Right cardiac atrium (tissue), 5 donors: Measurements from ENCODE around the gene OGFR. TPM values are rescaled to one million over a fixed set of nuclear protein-coding genes. Genes with fewer than 3 reads are reported as not detected.

Experiments
- ATAC-seq, 2 donors: fragments of 200-7000 bp; cut with Tn5 transposase; one replicate each; pipeline versions ENCODE4 v1.8.0 to v1.9.1; 2020; ENCODE audit warnings: moderate library complexity in 2 of 2, mild to moderate bottlenecking in 1 of 2
- DNase-seq, 3 donors: peaks; one replicate each; pipeline ENCODE4 v3.0.0-alpha.2; 2020
- H3K27ac ChIP-seq: one replicate; pipeline ENCODE4 v1.5.1; 2013; ENCODE audit warnings: mild to moderate bottlenecking, low read length, control low read depth, moderate library complexity
- H3K27me3 ChIP-seq: one replicate; pipeline ENCODE4 v1.6.1; 2013; ENCODE audit not compliant: control insufficient read depth, insufficient read depth
- H3K4me1 ChIP-seq: one replicate; pipeline ENCODE4 v1.6.1; 2013; ENCODE audit warnings: low read length; ENCODE audit not compliant: control insufficient read depth, insufficient read depth
- H3K4me3 ChIP-seq: one replicate; pipeline ENCODE4 v1.5.1; 2013; ENCODE audit warnings: low read length, control low read depth
- H3K9me3 ChIP-seq: one replicate; pipeline ENCODE4 v1.6.1; 2013; ENCODE audit warnings: low read length; ENCODE audit not compliant: control insufficient read depth
- WGBS: extraction: QIAGEN DNeasy Blood & Tissue Kit; methylation state at CpG from one replicate; pipeline ENCODE4 v1.1.7; 2013; 5-methylcytosine and 5-hydroxymethylcytosine counted together
- intact Hi-C, 4 donors: fragments of 100-400 bp; cut with DNase I; formaldehyde crosslinking; loops; one replicate each; pipeline versions ENCODE4 v1.11.0 to v1.14.0; 2022 to 2023
- polyA plus RNA-seq: library from polyadenylated mRNA; stranded (reverse); fragments of 200-250 nt; gene quantifications from one replicate; pipeline ENCODE4 v1.2.3, GENCODE V29; 2013
- total RNA-seq, 4 donors: library from RNA; stranded (reverse); fragmentation: NEBNext Ultra II Directional; extraction: Animal tissue kit (Norgen Biotek cat#: 25700); gene quantifications; one replicate each; pipeline ENCODE4 v1.2.1, GENCODE V29; 2021
- donor health status: healthy with polysubstance abuse.
- donor health status: DM: no; HTN: yes; CAD: no.
- donor health status: DM: no; HTN: no; CAD: no.
- donor health status: DM: no; HTN: yes; CAD: no; lungs with severe emphysema.
- donor health status: DM: yes; HTN: yes; CAD: no.

The OGFR gene
- total and polyA plus RNA-seq, 5 donors, result 21.0 to 29.6 (median 24.6) TPM

DNA sequence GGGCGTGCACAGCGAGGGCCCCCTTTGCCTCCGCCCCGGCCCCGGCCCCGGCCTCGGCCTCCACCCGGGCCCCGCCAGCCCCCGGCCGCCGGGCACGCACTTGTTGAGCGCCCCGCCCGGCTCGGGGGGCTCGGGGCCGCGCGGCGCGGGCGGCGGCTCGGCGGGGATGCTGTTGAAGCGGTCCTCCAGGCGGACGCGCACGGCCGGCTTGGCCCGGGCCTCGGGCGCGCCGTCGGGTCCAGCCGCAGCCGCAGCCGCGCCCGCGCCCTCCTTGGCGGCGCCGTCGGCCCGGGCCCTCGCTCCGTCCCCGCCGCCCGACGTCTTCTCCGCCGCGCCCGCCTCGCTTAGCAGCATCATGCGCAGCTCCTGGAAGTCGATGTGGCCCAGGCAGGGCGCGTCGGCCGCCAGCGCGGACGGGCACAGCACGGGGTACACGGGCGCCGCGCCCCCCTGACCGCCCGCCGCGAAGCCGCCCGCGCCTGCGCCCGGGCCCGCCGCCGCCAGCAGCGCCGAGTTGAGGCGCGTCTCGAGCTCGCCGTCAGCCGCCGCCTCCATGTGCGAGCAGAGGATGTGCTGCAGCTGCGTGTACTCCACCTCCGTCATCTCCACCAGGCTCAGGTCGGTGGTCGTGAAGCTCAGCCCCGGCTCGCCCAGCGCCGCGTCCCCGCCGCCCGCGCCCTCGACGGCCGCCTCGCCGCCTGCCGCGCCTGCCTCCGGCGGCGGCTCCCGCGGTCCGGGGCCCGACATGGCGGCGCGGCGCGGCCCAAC lies 56.5 kb downstream of the OGFR start:
- WGBS, result 1% methylated on average over 129 of the region's 129 CpGs
- Histone ChIP-seq H3K9me3 (no peaks in the 10 kb centered on the region), H3K4me3 (peak overlapping the region; percentile 78), H3K4me1 (peaks cover 2% of the 10 kb centered on the region), H3K27me3 (no peaks in the 10 kb centered on the region), H3K27ac (no peak overlapping the region)
- peak in 2 of 3 donors; percentile 70 to 73 for DNase-seq
- no peak for ATAC-seq
- intact Hi-C loops, result no loop called here

DNA sequence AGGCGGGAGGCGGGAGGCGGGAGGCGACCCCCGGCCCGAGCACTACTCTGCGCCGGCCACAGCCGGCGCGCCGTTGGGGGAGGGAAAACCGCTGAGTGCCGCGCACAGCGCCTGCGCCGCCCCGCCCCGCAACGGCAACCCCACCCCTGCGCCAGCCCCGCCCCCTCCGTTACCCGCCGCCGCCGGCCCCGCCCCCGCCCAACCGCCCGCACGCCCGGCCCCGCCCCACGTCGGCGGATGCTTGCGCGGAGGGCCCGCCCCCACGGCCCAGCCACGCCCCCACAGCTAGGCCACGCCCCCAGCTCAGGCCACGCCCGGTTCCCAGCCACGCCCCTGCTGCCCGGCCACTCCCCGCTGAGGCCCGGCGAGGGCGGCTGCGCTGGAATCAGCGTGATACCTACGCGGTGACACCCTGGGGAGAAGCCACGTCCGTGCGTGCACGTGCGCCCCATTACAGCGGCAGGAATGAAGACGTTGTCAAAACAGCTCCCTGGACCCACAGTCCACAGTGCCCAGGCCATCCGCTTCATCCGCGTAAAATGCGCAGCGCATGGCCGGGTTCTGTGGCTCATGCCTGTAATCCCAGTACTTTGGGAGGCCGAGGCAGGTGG lies 57.2 kb downstream of the OGFR start, which contains the start of gene TCFL5:
Gene TCFL5, minus strand, starts transcription at position 97 of the 611 bp plus-strand sequence. CDS start 152 bp downstream, outside the sequence.
- Histone ChIP-seq H3K4me3 (peak within 1 kb of the TSS; percentile 78), H3K27me3 (no peaks in the 10 kb centered on the region), H3K4me1 (peaks cover 2% of the 10 kb centered on the region), H3K9me3 (no peaks in the 10 kb centered on the region), H3K27ac (peak within 1 kb of the TSS; percentile 48)
- peak; percentile 87 to 97 (median 94) for DNase-seq
- 13% methylated on average over 54 of the region's 70 CpGs for WGBS
- ATAC-seq, result peak; percentile 97
- intact Hi-C loops, result no loop called here

Other genes with a start within 250 kb of the OGFR start
- gene SLCO4A1, start 162.3 kb upstream of the OGFR start, total RNA-seq, result 1 to 10 TPM; 4.1 to 8.4 (median 5.3) TPM
- 15.5 TPM for gene SLCO4A1, start 162.3 kb upstream of the OGFR start, polyA plus RNA-seq
- gene NTSR1, start 96.0 kb upstream of the OGFR start, total RNA-seq, result under 1 TPM in 1 of 4 donors, not detected in 3; 0.06 TPM
- not detected for gene NTSR1, start 96.0 kb upstream of the OGFR start, polyA plus RNA-seq
- gene MRGBP, start 8.4 kb upstream of the OGFR start, total RNA-seq, result 10 to 100 TPM in 1 of 4 donors, 1 to 10 TPM in 3; 8.3 to 10.9 (median 8.6) TPM
- gene MRGBP, start 8.4 kb upstream of the OGFR start, polyA plus RNA-seq, result 12.1 TPM
- gene COL9A3, start 12.2 kb downstream of the OGFR start, total RNA-seq, result 1 to 10 TPM; 4.3 to 6.9 (median 5.6) TPM
- 13.0 TPM for gene COL9A3, start 12.2 kb downstream of the OGFR start, polyA plus RNA-seq
- gene TCFL5, start 57.0 kb downstream of the OGFR start, total RNA-seq, result 1 to 10 TPM; 7.8 to 9.9 (median 8.2) TPM
- 5.2 TPM for gene TCFL5, start 57.0 kb downstream of the OGFR start, polyA plus RNA-seq
- gene DIDO1, start 121.7 kb downstream of the OGFR start, total RNA-seq, result 10 to 100 TPM; 38.1 to 42.5 (median 40.0) TPM
- gene DIDO1, start 121.7 kb downstream of the OGFR start, polyA plus RNA-seq, result 23.3 TPM
- 10 to 100 TPM; 19.0 to 22.1 (median 20.0) TPM for gene GID8, start 133.3 kb downstream of the OGFR start, total RNA-seq
- 8.9 TPM for gene GID8, start 133.3 kb downstream of the OGFR start, polyA plus RNA-seq
- 1 to 10 TPM; 1.5 to 4.8 (median 2.2) TPM for gene SLC17A9, start 147.9 kb downstream of the OGFR start, total RNA-seq
- gene SLC17A9, start 147.9 kb downstream of the OGFR start, polyA plus RNA-seq, result 3.1 TPM
- gene BHLHE23, start 202.1 kb downstream of the OGFR start, total RNA-seq, result not detected
- gene BHLHE23, start 202.1 kb downstream of the OGFR start, polyA plus RNA-seq, result not detected